Fibroblast of pulmonary artery (primary cell): Measurements from ENCODE around the gene ACADVL.

Experiments used
- DNase-seq: peaks from one replicate; pipeline ENCODE4 v3.0.0-alpha.2; 2010; ENCODE audit warnings: low read depth
- H3K4me3 ChIP-seq: replicated peaks from 2 replicates; pipeline ENCODE4 v1.5.1; 2011; ENCODE audit warnings: low read depth, mild to moderate bottlenecking, control low read depth, low read length, moderate library complexity
- CTCF ChIP-seq: IDR thresholded peaks from 2 replicates; pipeline ENCODE4 v1.5.1; 2011; ENCODE audit warnings: mild to moderate bottlenecking, control low read depth, low read length, inconsistent platforms; ENCODE audit errors: missing control alignments

The ACADVL gene

GRCh38 chr17:7214300-7215135 lies 5.2 kb upstream of the ACADVL start:
- peak overlapping the region; percentile 61 for H3K4me3 ChIP-seq
- peak; percentile 96 for DNase-seq
- peak; percentile 57 for TF ChIP-seq CTCF

- TF ChIP-seq CTCF, result no peak
- H3K4me3 ChIP-seq, result peak overlapping the region; percentile 61
- no peak for DNase-seq
Measured at GRCh38 chr17:7215136-7215638, 4.6 kb upstream of the ACADVL start.

GRCh38 chr17:7215652-7216180 lies 4.0 kb upstream of the ACADVL start:
- no peak for DNase-seq
- H3K4me3 ChIP-seq, result peak overlapping the region; percentile 80

GRCh38 chr17:7216242-7217112 lies 3.3 kb upstream of the ACADVL start:
- peak overlapping the region; percentile 80 for H3K4me3 ChIP-seq
- DNase-seq, result no peak
- no peak for TF ChIP-seq CTCF

More at GRCh38 chr17:7215652-7216180, 4.0 kb upstream of the ACADVL start:
- no peak for TF ChIP-seq CTCF

- no peak for TF ChIP-seq CTCF
- peak overlapping the region; percentile 80 for H3K4me3 ChIP-seq
- peak; percentile 84 for DNase-seq
Measured at GRCh38 chr17:7217113-7217987, 2.4 kb upstream of the ACADVL start.

GRCh38 chr17:7218166-7218565 lies 1.6 kb upstream of the ACADVL start:
- no peak for DNase-seq
- no peak for TF ChIP-seq CTCF
- peak overlapping the region; percentile 80 for H3K4me3 ChIP-seq
